Neural cell (in vitro differentiated cells): ENCODE results near the gene CIAPIN1. TPM values are rescaled to one million over a fixed set of nuclear protein-coding genes. Genes with fewer than 3 reads are reported as not detected.
A peak's percentile ranks its signal among the peaks of the same experiment; 100 is the strongest.

Experiments used
- H2AFZ ChIP-seq: fragments of 200-600, 300-800 bp; sonication (generic), shearing (Covaris generic); 2 replicates; pipeline ENCODE4 v1.6.0; 2014; ENCODE audit warnings: low read depth, mild to moderate bottlenecking, antibody characterized with exemption, low read length, moderate library complexity
- H3F3A ChIP-seq: fragments of 200-600 bp; shearing (Covaris generic); 2 replicates; pipeline ENCODE4 v1.6.1; 2016; ENCODE audit warnings: mild to moderate bottlenecking, moderate library complexity, mixed read lengths, antibody characterized with exemption, low read length; ENCODE audit not compliant: insufficient read depth, poor library complexity, severe bottlenecking
- H3K27ac ChIP-seq: fragments of 200-600, 300-800 bp; sonication (generic), shearing (Covaris generic); 2 replicates; pipeline ENCODE4 v1.5.1; 2014; ENCODE audit warnings: mild to moderate bottlenecking, low read length, moderate library complexity
- H3K27me3 ChIP-seq: fragments of 300-800, 200-600 bp; sonication (generic), shearing (Covaris generic); 2 replicates; pipeline ENCODE4 v1.6.0; 2014; ENCODE audit warnings: mild to moderate bottlenecking, low read depth, low read length, moderate library complexity; ENCODE audit not compliant: insufficient read depth
- H3K36me3 ChIP-seq: fragments of 300-800, 200-600 bp; sonication (generic), shearing (Covaris generic); 2 replicates; pipeline ENCODE4 v1.5.1; 2014; ENCODE audit warnings: mild to moderate bottlenecking, antibody characterized with exemption, low read length, moderate library complexity; ENCODE audit not compliant: insufficient read depth
- H3K4me2 ChIP-seq: fragments of 300-800, 200-600 bp; sonication (generic), shearing (Covaris generic); 2 replicates; pipeline ENCODE4 v1.6.0; 2014; ENCODE audit warnings: mild to moderate bottlenecking, low read length
- H3K4me3 ChIP-seq: fragments of 300-800, 200-600 bp; sonication (generic), shearing (Covaris generic); 2 replicates; pipeline ENCODE4 v1.5.1; 2014; ENCODE audit warnings: mild to moderate bottlenecking, low read length, moderate library complexity
- H3K79me2 ChIP-seq: fragments of 200-600 bp; shearing (Covaris generic); replicated peaks from 2 replicates; pipeline ENCODE4 v1.6.0; 2014; ENCODE audit warnings: mild to moderate bottlenecking, low read length, moderate library complexity; ENCODE audit not compliant: insufficient read depth
- H3K9ac ChIP-seq: fragments of 300-800, 200-600 bp; sonication (generic), shearing (Covaris generic); 2 replicates; pipeline ENCODE4 v1.6.1; 2016; ENCODE audit warnings: mild to moderate bottlenecking, low read length, mixed read lengths
- H3K9me2 ChIP-seq: fragments of 200-600 bp; shearing (Covaris generic); 2 replicates; pipeline ENCODE4 v1.6.1; 2016; ENCODE audit warnings: mild to moderate bottlenecking, low read length, mixed read lengths; ENCODE audit not compliant: insufficient read depth
- H3K9me3 ChIP-seq: fragments of 200-600, 300-800 bp; sonication (generic), shearing (Covaris generic); 2 replicates; pipeline ENCODE4 v1.6.1; 2016; ENCODE audit warnings: mild to moderate bottlenecking, mixed run types, low read length, moderate library complexity, mixed read lengths
- H4K20me1 ChIP-seq: fragments of 200-600 bp; shearing (Covaris generic); 2 replicates; pipeline ENCODE4 v1.6.1; 2016; ENCODE audit warnings: mild to moderate bottlenecking, mixed run types; ENCODE audit not compliant: insufficient read depth
- CTCF ChIP-seq: fragments of 450-650 bp; IDR thresholded peaks from 2 replicates; pipeline ENCODE4 v1.5.1; 2014; ENCODE audit warnings: antibody characterized with exemption, mild to moderate bottlenecking, moderate library complexity; ENCODE audit not compliant: poor library complexity, severe bottlenecking
- EP300 ChIP-seq: fragments of 450-650 bp; conservative IDR thresholded peaks from 2 replicates; pipeline ENCODE4 v1.6.1; 2014; ENCODE audit warnings: antibody characterized with exemption, mild to moderate bottlenecking, moderate library complexity; ENCODE audit not compliant: poor library complexity, severe bottlenecking
- EZH2 ChIP-seq: fragments of 200-600, 300-800 bp; shearing (Covaris generic), sonication (generic); IDR thresholded peaks from 2 replicates; pipeline ENCODE4 v1.6.1; 2014; ENCODE audit warnings: antibody characterized with exemption, low read length, borderline replicate concordance, mild to moderate bottlenecking; ENCODE audit not compliant: insufficient read depth, poor library complexity, severe bottlenecking
- MXI1 ChIP-seq: fragments of 450-650 bp; conservative IDR thresholded peaks from 2 replicates; pipeline ENCODE4 v1.6.1; 2014; ENCODE audit warnings: antibody characterized with exemption, mild to moderate bottlenecking; ENCODE audit not compliant: poor library complexity, severe bottlenecking
- POLR2AphosphoS5 ChIP-seq: IDR thresholded peaks from 2 replicates; pipeline ENCODE4 v1.6.1; 2012
- SMC3 ChIP-seq: fragments of 450-650 bp; conservative IDR thresholded peaks from 2 replicates; pipeline ENCODE4 v1.6.1; 2014; ENCODE audit warnings: antibody characterized with exemption, mild to moderate bottlenecking, moderate library complexity; ENCODE audit not compliant: poor library complexity
- TAF1 ChIP-seq: IDR thresholded peaks from 2 replicates; pipeline ENCODE4 v1.6.1; 2012; ENCODE audit warnings: low read depth
- polyA plus RNA-seq: library from polyadenylated mRNA; depleted of rRNA; stranded (reverse); fragments of >200 nt; gene quantifications from 2 replicates; pipeline ENCODE4 v1.2.3, GENCODE V29; 2014

The CIAPIN1 gene
- polyA plus RNA-seq, 1 donor from 2014 or later, result 117 TPM

- Histone ChIP-seq H3K9me2 (no peaks in the 10 kb centered on the region), H3K36me3 (no peaks in the 10 kb centered on the region), H3K27me3 (no peaks in the 10 kb centered on the region), H3K4me2 (no peak overlapping the region), H2AFZ (no peak overlapping the region), H4K20me1 (no peaks in the 10 kb centered on the region), H3K9me3 (no peaks in the 10 kb centered on the region), H3K79me2 (peaks cover 9% of the 10 kb centered on the region), H3K27ac (no peak overlapping the region), H3K9ac (no peak overlapping the region), H3F3A (no peaks in the 10 kb centered on the region), H3K4me3 (no peak overlapping the region)
- no peak for TF ChIP-seq CTCF
- no peak for TF ChIP-seq POLR2AphosphoS5
These were observed 21.2 kb upstream of the CIAPIN1 start for GRCh38 chr16:57468346-57468745.

GRCh38 chr16:57464523-57464922 lies 17.3 kb upstream of the CIAPIN1 start:
- no peaks in the 10 kb centered on the region for H3K9me2 ChIP-seq

GRCh38 chr16:57462978-57463362 lies 15.8 kb upstream of the CIAPIN1 start:
- H3K79me2 ChIP-seq, result peaks cover 15% of the 10 kb centered on the region
- no peaks in the 10 kb centered on the region for H3K27me3 ChIP-seq
- H3F3A ChIP-seq, result no peaks in the 10 kb centered on the region
- no peak overlapping the region for H2AFZ ChIP-seq
- H3K9ac ChIP-seq, result peak overlapping the region; percentile 73
- no peaks in the 10 kb centered on the region for H3K36me3 ChIP-seq
- peak overlapping the region; percentile 66 for H3K27ac ChIP-seq
- no peaks in the 10 kb centered on the region for H3K9me2 ChIP-seq
- peak overlapping the region; percentile 94 for H3K4me2 ChIP-seq
- no peak for TF ChIP-seq TAF1
- TF ChIP-seq EP300, result no peak
- no peak for TF ChIP-seq MXI1
- no peaks in the 10 kb centered on the region for H3K9me3 ChIP-seq
- peak overlapping the region; percentile 92 for H3K4me3 ChIP-seq
- H4K20me1 ChIP-seq, result no peaks in the 10 kb centered on the region

More at GRCh38 chr16:57464523-57464922, 17.3 kb upstream of the CIAPIN1 start:
- TF ChIP-seq CTCF (no peak), EZH2 (no peak), TAF1 (no peak), EP300 (no peak), SMC3 (no peak)
- Histone ChIP-seq H3K79me2 (peaks cover 15% of the 10 kb centered on the region), H3K27ac (no peak overlapping the region), H3K9ac (no peak overlapping the region), H3K36me3 (no peaks in the 10 kb centered on the region), H2AFZ (no peak overlapping the region), H3K4me2 (no peak overlapping the region), H4K20me1 (no peaks in the 10 kb centered on the region), H3F3A (no peaks in the 10 kb centered on the region), H3K27me3 (no peaks in the 10 kb centered on the region), H3K4me3 (no peak overlapping the region), H3K9me3 (no peaks in the 10 kb centered on the region)
